ENCODE data around the gene NFS1.

DNA sequence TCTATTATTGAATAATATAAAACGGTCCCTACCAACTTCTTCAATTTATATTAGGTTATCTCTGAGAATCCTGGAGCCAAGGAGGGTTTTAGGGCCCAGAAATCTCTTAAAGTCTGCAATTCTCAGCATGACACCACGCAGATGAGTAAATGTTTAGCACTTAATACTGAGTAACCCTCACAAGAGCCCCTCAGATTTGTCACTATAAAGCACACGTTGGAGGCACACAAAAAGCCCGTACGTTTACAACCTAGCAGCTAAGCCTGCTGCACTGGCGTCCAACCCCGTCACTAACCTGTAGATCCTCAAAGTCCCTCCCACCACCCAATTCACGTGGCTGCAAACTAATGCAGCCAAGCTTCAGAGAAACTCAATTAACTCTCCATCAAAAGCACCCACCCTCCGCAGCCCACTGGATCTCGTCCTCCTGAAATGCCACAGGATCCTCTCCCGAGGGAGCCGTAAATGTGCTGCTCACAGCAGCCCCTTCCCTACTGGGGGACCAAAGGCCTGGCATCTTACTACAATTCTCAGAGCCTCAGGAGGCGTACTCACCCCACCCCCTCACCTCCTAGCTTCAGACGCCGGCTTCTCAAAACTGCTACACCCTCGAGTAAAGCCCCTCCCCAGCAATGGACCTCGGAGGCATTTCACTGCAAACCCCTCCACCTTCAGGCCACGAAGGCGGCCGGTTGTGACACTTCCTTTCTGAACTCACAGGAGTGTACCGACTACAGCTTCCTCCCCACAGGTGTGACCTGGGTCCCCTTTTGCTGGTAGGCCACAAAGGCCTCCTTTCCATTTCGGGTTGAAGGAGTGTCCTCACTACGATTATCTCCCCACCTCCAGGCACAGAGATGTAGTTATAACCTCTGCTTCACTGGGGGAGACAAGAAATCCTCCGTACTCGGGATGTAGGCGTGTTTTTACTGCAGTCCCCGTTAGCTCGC is 35.4 kb downstream of the NFS1 start:
- TF ChIP-seq, protein P1, sequence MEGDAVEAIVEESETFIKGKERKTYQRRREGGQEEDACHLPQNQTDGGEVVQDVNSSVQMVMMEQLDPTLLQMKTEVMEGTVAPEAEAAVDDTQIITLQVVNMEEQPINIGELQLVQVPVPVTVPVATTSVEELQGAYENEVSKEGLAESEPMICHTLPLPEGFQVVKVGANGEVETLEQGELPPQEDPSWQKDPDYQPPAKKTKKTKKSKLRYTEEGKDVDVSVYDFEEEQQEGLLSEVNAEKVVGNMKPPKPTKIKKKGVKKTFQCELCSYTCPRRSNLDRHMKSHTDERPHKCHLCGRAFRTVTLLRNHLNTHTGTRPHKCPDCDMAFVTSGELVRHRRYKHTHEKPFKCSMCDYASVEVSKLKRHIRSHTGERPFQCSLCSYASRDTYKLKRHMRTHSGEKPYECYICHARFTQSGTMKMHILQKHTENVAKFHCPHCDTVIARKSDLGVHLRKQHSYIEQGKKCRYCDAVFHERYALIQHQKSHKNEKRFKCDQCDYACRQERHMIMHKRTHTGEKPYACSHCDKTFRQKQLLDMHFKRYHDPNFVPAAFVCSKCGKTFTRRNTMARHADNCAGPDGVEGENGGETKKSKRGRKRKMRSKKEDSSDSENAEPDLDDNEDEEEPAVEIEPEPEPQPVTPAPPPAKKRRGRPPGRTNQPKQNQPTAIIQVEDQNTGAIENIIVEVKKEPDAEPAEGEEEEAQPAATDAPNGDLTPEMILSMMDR (IDR thresholded peaks at IDR 0.05) = no peak
- no peak for TF ChIP-seq POLR2A (IDR thresholded peaks at IDR 0.05)
